B cell (primary cell): ENCODE data around the gene MAP7. TPM values are rescaled to one million over a fixed set of nuclear protein-coding genes. Genes with fewer than 3 reads are reported as not detected.

Source experiments
- ATAC-seq: fragments of 200-7000 bp; cut with Tn5 transposase; one replicate; pipeline ENCODE4 v1.10.0; 2021; ENCODE audit warnings: low read depth, mild to moderate bottlenecking, moderate number of reproducible peaks, moderate library complexity
- CTCF ChIA-PET: fragments of 350-600 bp; sonication (Branson Sonifier 250); formaldehyde crosslinking; loops from one replicate; lab custom pipeline; 2021; ENCODE audit warnings: antibody characterized with exemption, inconsistent platforms; lab: Charles Lee
- POLR2A ChIA-PET: fragments of 350-600 bp; sonication (Branson Sonifier 250); formaldehyde crosslinking; loops from one replicate; lab custom pipeline; 2021; ENCODE audit warnings: antibody characterized with exemption; lab: Charles Lee
- DNase-seq: peaks from one replicate; pipeline ENCODE4 v3.0.0; 2013
- H2AFZ ChIP-seq: 2 replicates; pipeline ENCODE4 v1.6.1; 2012; ENCODE audit warnings: mild to moderate bottlenecking, low read depth, low read length; ENCODE audit not compliant: insufficient read depth, poor library complexity, severe bottlenecking
- H3K27ac ChIP-seq, 2 donors: 1 replicate in 1 of 2; 2 replicates in 1 of 2; pipeline ENCODE4 v1.5.1; 2012 to 2013; ENCODE audit warnings: low read length in 2 of 2, mild to moderate bottlenecking in 2 of 2, moderate library complexity in 1 of 2
- H3K27me3 ChIP-seq, 4 experiments: fragments of 200-600 bp in 1 of 4; sonication (generic) in 1 of 4; replicated peaks in 1 of 4; 1 replicate in 2 of 4; 2 replicates in 2 of 4; pipeline versions ENCODE4 v1.6.1 to v1.7.0; 2013 to 2016; ENCODE audit warnings: low read length in 3 of 4, mild to moderate bottlenecking in 2 of 4, mixed read lengths in 1 of 4, moderate library complexity in 1 of 4; ENCODE audit not compliant: insufficient read depth in 4 of 4, control insufficient read depth in 3 of 4; ENCODE audit errors: control extremely low read depth in 1 of 4
- H3K36me3 ChIP-seq, 2 experiments: replicated peaks in 1 of 2; 1 replicate in 1 of 2; 2 replicates in 1 of 2; pipeline versions ENCODE4 v1.6.1 to v1.7.1; 2013; ENCODE audit warnings: low read length in 1 of 2; ENCODE audit not compliant: insufficient read depth in 2 of 2, control insufficient read depth in 1 of 2; ENCODE audit errors: control extremely low read depth in 1 of 2, extremely low read depth in 1 of 2
- H3K4me1 ChIP-seq, 2 donors: fragments of 200-600 bp in 1 of 2; sonication (generic) in 1 of 2; 1 replicate in 1 of 2; 2 replicates in 1 of 2; pipeline versions ENCODE4 v1.5.1 to v1.6.1; 2013 to 2017; ENCODE audit warnings: low read length in 2 of 2; ENCODE audit not compliant: control insufficient read depth in 2 of 2, insufficient read depth in 2 of 2
- H3K4me2 ChIP-seq: replicated peaks from 2 replicates; pipeline ENCODE3; 2012; ENCODE audit warnings: mild to moderate bottlenecking, low read depth, low read length; ENCODE audit not compliant: poor library complexity, severe bottlenecking
- H3K4me3 ChIP-seq, 5 experiments: fragments of 200-600 bp in 1 of 5; sonication (generic) in 1 of 5; 1 replicate in 3 of 5; 2 replicates in 2 of 5; pipeline versions ENCODE4 v1.5.1 to v1.7.0; 2011 to 2016; ENCODE audit warnings: low read length in 4 of 5, mild to moderate bottlenecking in 4 of 5, low read depth in 2 of 5, control low read depth in 1 of 5, moderate library complexity in 1 of 5; ENCODE audit not compliant: insufficient read depth in 1 of 5; ENCODE audit errors: control extremely low read depth in 1 of 5, extremely low read depth in 1 of 5
- H3K79me2 ChIP-seq: fragments of 200-600 bp; sonication (generic); one replicate; pipeline ENCODE4 v1.6.0; 2016; ENCODE audit warnings: low read length; ENCODE audit not compliant: control insufficient read depth, insufficient read depth
- H3K9ac ChIP-seq: fragments of 200-600 bp; sonication (generic); 2 replicates; pipeline ENCODE4 v1.6.1; 2017; ENCODE audit warnings: mild to moderate bottlenecking, low read length, moderate library complexity
- H3K9me3 ChIP-seq, 3 donors: one replicate each; pipeline versions ENCODE4 v1.6.1 to v1.7.1; 2013; ENCODE audit warnings: low read length in 2 of 3; ENCODE audit not compliant: control insufficient read depth in 2 of 3, insufficient read depth in 1 of 3; ENCODE audit errors: control extremely low read depth in 1 of 3
- H4K20me1 ChIP-seq: 2 replicates; pipeline ENCODE4 v1.6.0; 2012; ENCODE audit warnings: mild to moderate bottlenecking, low read length; ENCODE audit not compliant: insufficient read depth, control insufficient read depth, poor library complexity, severe bottlenecking
- H3K27ac Mint-ChIP-seq: one replicate; pipeline ENCODE4 v1.8.0; 2021; ENCODE audit warnings: mixed read lengths
- H3K27me3 Mint-ChIP-seq: one replicate; pipeline ENCODE4 v1.8.0; 2021; ENCODE audit warnings: mixed read lengths
- H3K4me1 Mint-ChIP-seq: one replicate; pipeline ENCODE4 v1.8.0; 2021; ENCODE audit warnings: mixed read lengths
- H3K4me3 Mint-ChIP-seq: one replicate; pipeline ENCODE4 v1.8.0; 2021; ENCODE audit warnings: mixed read lengths
- H3K9me3 Mint-ChIP-seq: one replicate; pipeline ENCODE4 v1.8.0; 2022; ENCODE audit warnings: mixed read lengths; ENCODE audit not compliant: insufficient read depth
- EZH2 ChIP-seq: IDR thresholded peaks from 2 replicates; pipeline ENCODE4 v1.6.1; 2012; ENCODE audit warnings: borderline replicate concordance, low read depth, mild to moderate bottlenecking, moderate library complexity, low read length; ENCODE audit not compliant: insufficient read depth, poor library complexity, severe bottlenecking
- WGBS: methylation state at CpG from one replicate; pipeline ENCODE4 v1.1.5; 2013; ENCODE audit warnings: missing lambda C conversion rate; ENCODE audit not compliant: insufficient coverage; 5-methylcytosine and 5-hydroxymethylcytosine counted together
- intact Hi-C: fragments of 100-400 bp; cut with micrococcal nuclease; formaldehyde crosslinking; loops from one replicate; pipeline ENCODE4 v1.10.0; 2022
- polyA plus RNA-seq: library from polyadenylated mRNA; depleted of rRNA; stranded (reverse); fragments of >200 nt; gene quantifications from 2 replicates; pipeline ENCODE4 v1.2.3, GENCODE V29; 2012
- total RNA-seq, 2 donors: library from RNA; stranded (reverse); fragments of 120-200 nt in 1 of 2; gene quantifications; 1 replicate in 1 of 2; 2 replicates in 1 of 2; pipeline versions ENCODE4 v1.2.3 to v1.2.4, GENCODE V29; 2013 to 2022
- TF ChIP-seq, protein P1 (sequence below): fragments of 200-600 bp; IDR thresholded peaks from one replicate; pipeline ENCODE4 v1.8.0; 2022; ENCODE audit warnings: antibody characterized with exemption, mild to moderate bottlenecking

MAP7 gene
- total and polyA plus RNA-seq, 2 donors (not counting 1 experiment from before 2014, with no cell fraction given): 0.34 to 0.64 TPM

- H3K79me2 ChIP-seq: no peaks in the 10 kb centered on the region
- Mint-ChIP-seq H3K27ac (no peak overlapping the region), H3K27me3 (peaks cover 20% of the 10 kb centered on the region), H3K4me1 (peaks cover 1% of the 10 kb centered on the region), H3K4me3 (no peak overlapping the region), H3K9me3 (no peaks in the 10 kb centered on the region)
- H3K9me3 ChIP-seq: no peaks in the 10 kb centered on the region
- ATAC-seq (no peak), DNase-seq (no peak)
- H4K20me1 ChIP-seq: no peaks in the 10 kb centered on the region
- no peak overlapping the region for H3K4me2 ChIP-seq
- intact Hi-C loops: no loop called here
- H3K27me3 ChIP-seq: no peaks in the 10 kb centered on the region
- no peaks in the 10 kb centered on the region for H3K4me1 ChIP-seq
- H3K4me3 ChIP-seq: no peak overlapping the region
- ChIA-PET POLR2A (no interaction called here), CTCF (no interaction called here)
- H2AFZ ChIP-seq: no peak overlapping the region
- no peak overlapping the region for H3K9ac ChIP-seq
- H3K36me3 ChIP-seq: no peaks in the 10 kb centered on the region
- no peak for TF ChIP-seq EZH2
- TF ChIP-seq, protein P1, sequence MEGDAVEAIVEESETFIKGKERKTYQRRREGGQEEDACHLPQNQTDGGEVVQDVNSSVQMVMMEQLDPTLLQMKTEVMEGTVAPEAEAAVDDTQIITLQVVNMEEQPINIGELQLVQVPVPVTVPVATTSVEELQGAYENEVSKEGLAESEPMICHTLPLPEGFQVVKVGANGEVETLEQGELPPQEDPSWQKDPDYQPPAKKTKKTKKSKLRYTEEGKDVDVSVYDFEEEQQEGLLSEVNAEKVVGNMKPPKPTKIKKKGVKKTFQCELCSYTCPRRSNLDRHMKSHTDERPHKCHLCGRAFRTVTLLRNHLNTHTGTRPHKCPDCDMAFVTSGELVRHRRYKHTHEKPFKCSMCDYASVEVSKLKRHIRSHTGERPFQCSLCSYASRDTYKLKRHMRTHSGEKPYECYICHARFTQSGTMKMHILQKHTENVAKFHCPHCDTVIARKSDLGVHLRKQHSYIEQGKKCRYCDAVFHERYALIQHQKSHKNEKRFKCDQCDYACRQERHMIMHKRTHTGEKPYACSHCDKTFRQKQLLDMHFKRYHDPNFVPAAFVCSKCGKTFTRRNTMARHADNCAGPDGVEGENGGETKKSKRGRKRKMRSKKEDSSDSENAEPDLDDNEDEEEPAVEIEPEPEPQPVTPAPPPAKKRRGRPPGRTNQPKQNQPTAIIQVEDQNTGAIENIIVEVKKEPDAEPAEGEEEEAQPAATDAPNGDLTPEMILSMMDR: no peak
- 57% methylated on average over 4 of the region's 5 CpGs for WGBS
- H3K27ac ChIP-seq: no peak overlapping the region
Observed at GRCh38 chr6:136471372-136471771, 78.8 kb downstream of the MAP7 start.

DNA sequence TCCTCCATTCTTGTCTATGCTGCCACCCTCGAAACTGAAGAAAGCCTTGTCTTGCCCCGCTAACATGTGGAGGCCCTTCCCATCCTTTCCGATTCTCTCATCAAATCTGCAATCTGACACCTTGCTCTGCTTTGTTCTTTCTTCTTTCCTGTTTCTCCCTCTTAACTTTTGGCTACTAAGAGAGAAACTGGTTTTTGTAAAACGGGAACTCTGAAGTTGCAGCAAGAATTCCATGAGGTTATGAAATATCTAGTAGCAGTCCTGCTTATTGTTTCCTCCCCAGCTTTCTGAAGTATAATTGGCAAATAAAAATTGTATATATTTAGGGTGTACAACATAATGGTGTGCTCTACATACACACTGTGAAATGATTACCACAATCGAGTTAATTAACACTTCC lies 80.2 kb downstream of the MAP7 start:
- Histone ChIP-seq H4K20me1 (no peaks in the 10 kb centered on the region), H3K4me1 (no peaks in the 10 kb centered on the region), H3K27me3 (no peaks in the 10 kb centered on the region), H3K4me2 (no peak overlapping the region), H2AFZ (no peak overlapping the region), H3K36me3 (no peaks in the 10 kb centered on the region), H3K9me3 (no peaks in the 10 kb centered on the region), H3K4me3 (no peak overlapping the region), H3K79me2 (no peaks in the 10 kb centered on the region), H3K9ac (no peak overlapping the region), H3K27ac (no peak overlapping the region)
- TF ChIP-seq, protein P1: no peak
- TF ChIP-seq EZH2: no peak
- Mint-ChIP-seq H3K27me3 (peaks cover 19% of the 10 kb centered on the region), H3K27ac (no peak overlapping the region), H3K4me1 (peaks cover 1% of the 10 kb centered on the region), H3K4me3 (no peak overlapping the region), H3K9me3 (no peaks in the 10 kb centered on the region)
- ChIA-PET POLR2A (no interaction called here), CTCF (no interaction called here)
- DNase-seq: no peak
- WGBS: 100% methylated on average over 2 of the region's 5 CpGs
- intact Hi-C loops: no loop called here
- no peak for ATAC-seq
